ENCODE data around the gene CYLD.

DNA sequence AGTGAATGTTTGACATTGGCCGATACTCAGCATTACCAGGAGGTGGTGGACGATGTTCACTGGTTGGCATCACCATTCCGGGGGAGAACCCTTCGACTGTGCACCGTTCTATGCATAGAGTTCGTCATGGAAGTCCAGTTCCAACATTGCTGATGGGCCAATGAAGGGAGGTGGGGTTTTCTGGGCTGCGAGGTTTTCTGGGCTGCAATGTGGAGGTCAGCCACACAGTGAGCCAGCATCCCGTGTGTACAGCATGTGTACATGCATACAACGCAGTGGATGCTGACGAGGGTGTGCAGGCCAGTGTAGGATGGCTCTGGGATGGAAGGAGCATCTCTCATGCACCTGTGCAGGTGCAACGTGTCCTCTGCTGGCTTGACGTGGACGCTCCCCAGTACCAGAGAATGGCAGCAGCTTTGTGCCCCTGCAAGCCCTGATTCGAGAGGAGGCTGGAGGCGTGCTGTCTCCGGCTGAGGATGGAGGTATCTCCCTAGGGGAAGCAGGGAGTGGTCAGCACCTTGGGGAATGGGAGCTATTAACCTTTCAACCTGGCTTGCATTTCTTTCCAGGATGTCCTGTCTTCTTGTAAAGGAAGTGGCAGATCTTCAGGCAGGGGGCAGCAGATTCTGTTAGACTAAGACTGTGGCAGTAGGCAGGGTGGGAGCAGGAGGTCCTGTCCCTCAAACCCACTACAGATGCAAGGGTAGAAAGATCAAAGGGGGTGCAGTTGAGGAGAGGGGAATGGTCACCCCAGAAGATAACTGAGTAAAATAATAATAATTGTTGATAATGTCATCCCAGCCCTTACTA, 98.2 kb downstream of the CYLD start:
- no peak for TF ChIP-seq CTCF (IDR thresholded peaks at IDR 0.05)
- no peak for TF ChIP-seq POLR2A (IDR thresholded peaks at IDR 0.05)
